Neutrophil (primary cell): ENCODE data around the gene GPS1.

ENCODE experiments used
- H3K27ac ChIP-seq: fragments of 200-600 bp; sonication (generic); 2 replicates; pipeline ENCODE4 v1.5.1; 2016; ENCODE audit warnings: mild to moderate bottlenecking, moderate library complexity
- H3K27me3 ChIP-seq: fragments of 200-600 bp; sonication (generic); 2 replicates; pipeline ENCODE4 v1.6.0; 2016; ENCODE audit warnings: mild to moderate bottlenecking
- H3K36me3 ChIP-seq: fragments of 200-600 bp; sonication (generic); 2 replicates; pipeline ENCODE4 v1.5.1; 2017
- H3K4me1 ChIP-seq, 2 experiments: fragments of 200-600 bp in 1 of 2; sonication (generic) in 1 of 2; 1 replicate in 1 of 2; 2 replicates in 1 of 2; pipeline versions ENCODE4 v1.5.1 to v1.6.1; 2013 to 2016; ENCODE audit warnings: low read depth in 1 of 2, low read length in 1 of 2, mild to moderate bottlenecking in 1 of 2, moderate library complexity in 1 of 2; ENCODE audit not compliant: control insufficient read depth in 1 of 2, insufficient read depth in 1 of 2
- H3K4me3 ChIP-seq, 2 experiments: fragments of 200-600 bp in 1 of 2; sonication (generic) in 1 of 2; 1 replicate in 1 of 2; 2 replicates in 1 of 2; pipeline ENCODE4 v1.5.1; 2013 to 2016; ENCODE audit warnings: low read depth in 1 of 2, low read length in 1 of 2, mild to moderate bottlenecking in 1 of 2, moderate library complexity in 1 of 2
- H3K9me3 ChIP-seq: fragments of 200-600 bp; sonication (generic); 2 replicates; pipeline ENCODE4 v1.5.1; 2016
- CTCF ChIP-seq: fragments of 200-600 bp; sonication (generic); IDR thresholded peaks from 2 replicates; pipeline ENCODE4 v1.5.1; 2016; ENCODE audit warnings: antibody characterized with exemption

The GPS1 gene

GRCh38 chr17:82006468-82007227, 45.0 kb upstream of the GPS1 start:
- TF ChIP-seq CTCF, result no peak
- H3K9me3 ChIP-seq, result no peaks in the 10 kb centered on the region
- no peak overlapping the region for H3K4me3 ChIP-seq
- H3K36me3 ChIP-seq, result peaks cover 4% of the 10 kb centered on the region
- H3K27ac ChIP-seq, result no peak overlapping the region
- no peaks in the 10 kb centered on the region for H3K4me1 ChIP-seq
- no peaks in the 10 kb centered on the region for H3K27me3 ChIP-seq

GRCh38 chr17:82007228-82007494, 44.5 kb upstream of the GPS1 start:
- H3K36me3 ChIP-seq, result peaks cover 10% of the 10 kb centered on the region
- no peak for TF ChIP-seq CTCF
- no peaks in the 10 kb centered on the region for H3K4me1 ChIP-seq
- H3K27me3 ChIP-seq, result no peaks in the 10 kb centered on the region
- no peaks in the 10 kb centered on the region for H3K9me3 ChIP-seq
- no peak overlapping the region for H3K4me3 ChIP-seq
- H3K27ac ChIP-seq, result no peak overlapping the region

- Histone ChIP-seq H3K36me3 (peaks cover 12% of the 10 kb centered on the region), H3K4me3 (no peak overlapping the region), H3K27ac (no peak overlapping the region), H3K9me3 (no peaks in the 10 kb centered on the region), H3K4me1 (no peaks in the 10 kb centered on the region), H3K27me3 (no peaks in the 10 kb centered on the region)
- no peak for TF ChIP-seq CTCF
Observed at GRCh38 chr17:82007495-82008257, 44.0 kb upstream of the GPS1 start.

GRCh38 chr17:82008258-82008940, 43.3 kb upstream of the GPS1 start:
- H3K9me3 ChIP-seq, result no peaks in the 10 kb centered on the region
- TF ChIP-seq CTCF, result no peak
- H3K4me1 ChIP-seq, result no peaks in the 10 kb centered on the region

GRCh38 chr17:82008941-82009405, 42.7 kb upstream of the GPS1 start:
- no peaks in the 10 kb centered on the region for H3K4me1 ChIP-seq
- no peak overlapping the region for H3K4me3 ChIP-seq
- H3K27me3 ChIP-seq, result no peaks in the 10 kb centered on the region
- no peak for TF ChIP-seq CTCF
- no peaks in the 10 kb centered on the region for H3K9me3 ChIP-seq
- peaks cover 12% of the 10 kb centered on the region for H3K36me3 ChIP-seq
- H3K27ac ChIP-seq, result no peak overlapping the region

More at GRCh38 chr17:82008258-82008940, 43.3 kb upstream of the GPS1 start:
- Histone ChIP-seq H3K36me3 (peaks cover 12% of the 10 kb centered on the region), H3K27me3 (no peaks in the 10 kb centered on the region), H3K4me3 (no peak overlapping the region), H3K27ac (no peak overlapping the region)
